SKM-1 treated with dmso at 0.1 percent for 144 hours (cell line): ENCODE results near the gene MMP23B.

Source experiments
- DNase-seq: peaks from one replicate; lab custom pipeline; 2025; ENCODE audit not compliant: unreplicated experiment; lab: John Stamatoyannopoulos, UW

The MMP23B gene

DNA sequence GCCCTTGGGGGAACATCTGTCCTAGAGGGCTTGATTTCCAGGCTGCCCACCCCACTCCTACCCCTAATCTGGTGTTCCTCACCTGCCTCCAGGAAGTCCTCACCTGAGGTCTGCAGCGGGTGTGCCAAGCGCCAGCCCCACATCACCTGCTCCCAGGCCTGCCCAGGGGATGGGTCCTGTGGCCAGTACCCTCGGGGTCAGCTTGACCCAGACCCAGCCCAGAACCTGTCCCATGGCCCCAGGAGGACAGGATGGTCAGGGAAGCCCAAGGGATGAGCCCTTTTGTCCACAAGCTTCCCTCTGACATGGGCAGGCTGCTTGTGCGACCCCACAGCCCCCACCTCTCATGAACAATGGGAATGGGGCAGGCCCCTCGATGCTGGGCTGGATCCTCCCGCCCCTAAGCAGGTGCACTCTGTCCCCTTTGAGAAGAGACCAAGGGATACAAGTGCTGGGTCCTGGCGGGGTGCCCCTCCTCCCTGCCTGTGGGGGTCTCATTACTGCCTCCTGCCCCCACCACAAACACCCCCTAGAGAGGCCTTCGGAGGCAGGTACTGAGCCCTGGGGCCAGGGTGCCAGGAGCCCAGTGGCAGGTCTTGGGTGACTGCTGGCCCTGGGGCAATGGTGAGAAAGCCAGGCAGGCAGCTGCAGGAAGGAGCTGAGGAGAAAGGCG is 13.4 kb upstream of the MMP23B start:
- DNase-seq: no peak

DNA sequence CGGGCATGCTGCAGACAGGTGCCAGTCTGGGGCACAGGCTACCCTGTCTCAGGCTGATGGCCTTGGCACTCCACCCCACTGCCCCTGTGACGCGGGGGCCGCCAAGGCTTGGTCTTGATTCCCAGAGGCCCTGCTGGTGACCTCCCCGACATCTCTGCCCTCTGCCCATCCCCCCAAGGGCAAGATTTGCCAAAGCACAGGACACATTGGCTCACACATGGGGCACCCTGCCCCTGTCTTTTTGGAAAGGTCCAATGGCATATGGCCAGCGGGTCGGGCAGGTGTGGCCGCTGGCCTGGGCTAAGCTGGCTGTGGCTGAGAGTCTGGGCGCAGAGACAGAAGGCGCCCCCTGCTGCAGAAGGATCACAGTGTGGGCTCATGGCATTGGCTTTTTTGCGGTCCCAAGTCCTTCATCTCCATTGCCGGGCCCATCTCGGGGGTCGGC is 12.0 kb upstream of the MMP23B start:
- DNase-seq: no peak

DNA sequence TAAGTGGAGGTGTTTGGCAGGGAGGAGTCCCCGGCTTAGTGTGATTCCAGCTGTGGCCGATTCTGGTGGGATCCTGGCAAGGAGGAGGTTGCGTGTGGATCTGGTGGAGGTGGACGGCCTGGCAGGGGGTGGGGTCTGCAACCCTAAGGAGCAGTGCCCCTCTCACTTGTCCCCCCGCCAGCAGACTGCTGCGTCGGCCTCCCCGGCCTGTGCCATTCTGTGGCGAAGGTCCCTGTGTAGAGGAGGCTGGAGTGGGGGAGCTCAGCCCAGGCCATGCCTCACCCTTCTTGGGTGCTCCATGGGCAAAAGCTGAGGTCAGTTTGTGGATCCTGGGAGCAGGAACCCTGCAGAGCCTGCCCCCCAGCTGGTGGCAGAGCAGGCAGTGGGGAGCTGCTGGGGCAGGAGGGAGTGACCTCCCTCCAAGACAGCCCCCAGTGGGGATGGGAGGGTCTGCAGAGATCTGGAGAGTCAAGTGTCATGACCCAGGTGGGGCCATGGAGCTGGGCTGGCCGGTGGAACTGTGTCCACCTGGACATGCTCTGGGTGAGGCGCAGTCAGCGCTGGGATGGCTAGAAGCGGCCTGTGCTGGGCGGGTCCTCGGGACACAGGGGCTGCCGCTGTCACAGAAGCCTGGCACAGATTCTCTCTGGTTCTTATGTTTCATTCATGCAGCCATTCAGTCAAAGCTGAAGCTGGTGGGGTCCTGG is 11.4 kb upstream of the MMP23B start:
- DNase-seq: no peak

DNA sequence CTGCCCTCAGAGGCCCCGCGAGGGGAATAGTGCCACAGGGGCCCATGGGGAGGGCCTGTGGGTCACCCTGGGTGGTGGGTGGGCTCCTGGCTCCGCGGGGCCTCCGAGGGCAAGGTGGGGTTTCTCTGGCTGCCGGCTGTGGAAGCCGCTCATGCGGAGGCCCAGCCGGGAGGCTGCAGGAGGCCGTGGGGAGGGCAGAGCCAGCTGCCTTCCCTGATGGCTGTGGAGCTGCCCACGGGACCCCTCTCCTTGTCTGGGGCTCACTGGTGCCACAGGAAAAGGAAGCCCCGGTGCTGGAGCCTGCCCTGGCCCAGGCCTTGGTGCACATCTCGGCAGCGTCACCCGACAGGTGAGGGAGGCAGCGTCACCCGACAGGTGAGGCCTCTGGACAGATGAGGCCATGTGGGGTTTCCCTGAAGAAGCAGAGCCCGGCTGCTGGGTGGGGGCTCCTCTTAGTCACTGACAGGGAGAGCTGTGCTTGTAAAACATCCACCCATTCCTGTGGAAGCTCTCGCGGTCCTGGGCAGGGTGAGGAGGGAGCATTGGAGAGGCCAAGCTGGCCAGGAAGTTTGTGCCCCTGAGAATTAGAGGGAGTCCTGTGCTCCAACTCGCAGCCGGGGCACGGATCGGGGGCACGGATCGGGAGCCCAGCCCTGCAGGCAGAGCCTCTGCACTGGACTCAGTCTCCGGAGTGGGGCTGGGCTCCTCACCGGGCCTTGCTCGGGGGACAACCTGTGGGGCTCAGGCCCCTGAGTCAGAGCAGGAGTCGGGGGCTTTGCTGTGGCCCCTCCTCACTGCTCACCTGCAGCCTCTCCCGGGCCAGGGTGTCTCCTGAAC is 10.6 kb upstream of the MMP23B start:
- no peak for DNase-seq

DNA sequence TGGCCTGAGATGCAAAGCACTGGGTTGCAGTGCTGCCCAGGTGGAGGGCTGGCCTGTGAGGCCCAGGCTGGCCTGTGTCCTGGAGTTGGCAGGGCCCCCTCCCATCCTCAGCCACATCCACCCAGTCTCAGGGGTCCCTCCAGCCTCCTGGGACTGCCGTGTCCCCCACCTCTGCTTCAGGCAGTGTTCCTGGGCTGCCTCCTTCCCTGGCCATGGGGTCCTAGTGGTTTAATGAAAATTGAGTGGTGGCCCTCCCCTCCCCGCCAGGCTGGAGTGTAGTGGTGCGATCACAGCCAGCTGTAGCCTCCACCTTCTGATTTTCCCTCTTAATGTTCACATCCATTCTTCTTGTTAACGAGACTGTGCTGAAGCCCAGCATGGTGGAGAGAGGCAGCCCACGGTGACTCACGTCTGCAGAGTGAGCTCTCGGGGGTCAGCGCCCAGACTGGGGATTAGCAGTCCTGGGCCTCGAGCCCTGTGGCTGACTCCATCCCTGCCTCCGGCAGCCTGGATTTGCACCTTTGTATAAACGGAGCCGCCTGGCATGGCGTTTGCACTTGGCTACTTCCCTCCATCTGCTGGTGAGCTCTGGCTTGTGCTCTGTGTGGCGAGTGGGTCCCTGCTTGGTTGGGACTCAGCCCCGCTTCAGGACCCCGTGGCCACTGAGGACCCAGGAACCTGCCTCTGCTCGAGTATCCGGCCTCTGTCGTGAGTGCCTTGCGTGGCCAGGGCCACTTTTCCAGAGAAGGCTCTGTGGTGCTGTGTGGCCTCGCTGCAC is 9.8 kb upstream of the MMP23B start:
- no peak for DNase-seq

DNA sequence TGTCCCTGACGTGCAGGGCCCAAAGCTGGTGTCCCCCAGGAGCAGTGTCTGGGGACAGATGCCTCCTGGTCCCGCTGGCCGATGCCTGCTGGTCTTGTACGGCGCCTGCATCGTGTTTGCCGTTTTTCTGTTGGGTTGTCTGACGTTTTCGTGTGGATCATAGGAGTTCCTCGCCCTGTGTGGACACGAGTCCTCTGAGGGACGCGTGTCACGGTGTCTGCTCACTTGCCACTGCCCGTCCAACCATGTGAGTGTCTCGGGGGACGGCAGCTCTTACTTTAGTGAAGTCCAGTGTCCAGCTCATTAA is 9.2 kb upstream of the MMP23B start:
- DNase-seq: no peak

DNA sequence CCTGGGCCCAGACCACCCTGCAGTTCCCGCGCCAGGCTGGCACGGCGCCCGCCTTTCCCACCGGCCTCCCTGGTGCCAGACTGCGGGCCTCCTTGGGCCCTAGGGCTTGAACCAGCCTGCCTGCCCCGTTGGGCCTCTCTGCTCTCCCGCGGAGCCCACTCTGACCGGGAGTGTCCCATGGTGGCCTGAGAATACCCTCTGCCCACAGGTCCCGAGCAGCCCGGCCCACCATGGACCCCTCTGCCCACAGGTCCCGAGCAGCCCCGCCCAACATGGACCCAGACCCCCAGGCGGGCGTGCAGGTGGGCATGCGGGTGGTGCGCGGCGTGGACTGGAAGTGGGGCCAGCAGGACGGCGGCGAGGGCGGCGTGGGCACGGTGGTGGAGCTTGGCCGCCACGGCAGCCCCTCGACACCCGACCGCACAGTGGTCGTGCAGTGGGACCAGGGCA is 8.8 kb upstream of the MMP23B start:
- DNase-seq: no peak

DNA sequence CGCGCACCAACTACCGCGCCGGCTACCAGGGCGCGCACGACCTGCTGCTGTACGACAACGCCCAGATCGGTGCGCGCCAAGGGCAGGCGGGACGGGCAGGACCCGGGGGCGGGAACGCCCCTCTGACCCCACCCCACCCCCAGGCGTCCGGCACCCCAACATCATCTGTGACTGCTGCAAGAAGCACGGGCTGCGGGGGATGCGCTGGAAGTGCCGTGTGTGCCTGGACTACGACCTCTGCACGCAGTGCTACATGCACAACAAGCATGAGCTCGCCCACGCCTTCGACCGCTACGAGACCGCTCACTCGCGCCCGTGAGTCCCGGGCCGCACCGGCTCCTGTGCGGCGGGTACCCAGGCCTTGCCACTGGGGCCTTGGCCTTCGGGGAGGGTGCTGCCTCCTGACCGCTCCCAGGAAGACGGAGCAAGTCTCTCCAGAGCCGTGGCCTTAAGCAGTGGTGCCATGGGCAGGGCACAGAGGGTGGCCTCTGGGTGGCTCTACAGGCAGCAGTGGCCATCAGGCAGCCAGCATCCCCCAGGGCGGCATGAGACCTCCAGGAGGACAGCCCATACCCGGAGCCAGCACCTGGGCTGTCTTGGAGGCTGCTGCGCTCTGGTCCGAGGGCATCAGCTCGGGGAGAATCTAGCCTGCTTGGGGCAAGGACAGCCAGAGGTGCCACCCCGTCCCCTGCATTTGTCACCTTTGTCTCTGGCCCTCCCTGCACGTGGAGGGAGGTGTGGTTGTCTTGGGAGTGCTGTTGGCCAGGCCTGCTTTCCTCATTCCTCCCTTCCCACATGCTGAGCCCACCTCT is 8.1 kb upstream of the MMP23B start:
- DNase-seq: no peak

DNA sequence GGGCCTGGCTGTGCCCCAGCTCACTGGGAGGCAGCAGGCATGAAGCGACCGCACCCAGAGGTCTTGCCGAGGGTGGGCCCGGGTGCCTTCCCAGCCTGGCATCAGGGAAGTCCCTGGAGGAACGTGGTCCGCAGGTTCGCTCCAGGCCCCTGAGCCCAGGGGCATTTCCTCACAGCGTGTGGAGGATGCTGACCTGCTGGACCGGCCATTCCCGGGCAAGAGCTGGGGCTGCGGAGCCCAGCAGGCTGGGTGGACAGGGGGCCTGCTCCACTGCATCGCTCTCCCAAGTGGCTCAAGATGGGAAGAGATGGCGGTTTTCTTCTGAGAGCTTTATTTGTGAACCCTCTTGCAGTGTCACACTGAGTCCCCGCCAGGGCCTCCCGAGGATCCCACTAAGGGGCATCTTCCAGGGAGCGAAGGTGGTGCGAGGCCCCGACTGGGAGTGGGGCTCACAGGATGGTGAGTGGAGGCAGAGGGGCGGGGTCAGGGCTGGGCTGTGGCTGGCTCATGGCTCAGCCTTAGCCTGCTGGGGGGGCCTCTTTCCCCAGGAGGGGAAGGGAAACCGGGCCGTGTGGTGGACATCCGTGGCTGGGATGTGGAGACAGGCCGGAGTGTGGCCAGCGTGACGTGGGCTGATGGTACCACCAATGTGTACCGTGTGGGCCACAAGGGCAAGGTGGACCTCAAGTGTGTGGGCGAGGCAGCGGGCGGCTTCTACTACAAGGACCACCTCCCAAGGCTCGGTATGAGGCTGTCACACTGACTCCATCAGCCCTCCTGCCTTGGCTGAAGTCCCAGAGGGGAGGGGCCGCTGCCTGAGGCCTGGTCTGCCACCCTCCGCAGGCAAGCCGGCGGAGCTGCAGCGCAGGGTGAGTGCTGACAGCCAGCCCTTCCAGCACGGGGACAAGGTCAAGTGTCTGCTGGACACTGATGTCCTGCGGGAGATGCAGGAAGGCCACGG is 7.2 kb upstream of the MMP23B start:
- no peak for DNase-seq

DNA sequence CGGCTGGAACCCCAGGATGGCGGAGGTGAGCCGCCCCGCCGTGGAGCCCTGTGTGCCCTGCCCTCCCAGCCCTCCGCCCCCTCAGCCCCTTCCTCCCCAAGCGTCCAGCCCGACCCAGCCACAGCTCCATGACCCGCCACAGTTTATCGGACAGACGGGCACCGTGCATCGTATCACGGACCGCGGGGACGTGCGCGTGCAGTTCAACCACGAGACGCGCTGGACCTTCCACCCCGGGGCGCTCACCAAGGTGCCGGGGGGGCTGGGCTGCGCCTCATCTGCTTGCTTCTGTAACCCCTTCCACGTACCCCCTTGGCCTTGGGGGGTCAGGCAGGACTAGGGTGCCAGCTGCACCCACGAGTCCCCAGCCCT is 6.6 kb upstream of the MMP23B start:
- no peak for DNase-seq

DNA sequence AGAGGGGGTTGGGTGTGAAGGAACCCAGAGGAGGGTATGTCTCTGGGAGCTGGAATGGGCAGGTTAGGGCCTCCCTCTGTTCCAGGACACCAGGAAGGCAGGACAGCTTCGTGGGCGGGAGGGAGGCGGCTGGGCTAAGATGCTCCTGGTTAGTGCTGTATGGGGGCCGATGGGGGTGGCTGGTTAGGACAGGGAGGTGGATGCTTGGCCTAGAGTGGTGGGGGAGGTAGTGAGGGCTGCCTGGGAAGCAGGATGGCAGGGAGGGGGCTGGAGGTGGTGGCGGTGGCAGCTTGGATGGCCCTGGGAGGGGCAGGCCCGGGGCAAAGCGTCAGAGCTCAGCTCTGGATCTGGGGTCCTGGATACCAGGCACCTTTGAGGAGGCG is 6.2 kb upstream of the MMP23B start:
- no peak for DNase-seq

DNA sequence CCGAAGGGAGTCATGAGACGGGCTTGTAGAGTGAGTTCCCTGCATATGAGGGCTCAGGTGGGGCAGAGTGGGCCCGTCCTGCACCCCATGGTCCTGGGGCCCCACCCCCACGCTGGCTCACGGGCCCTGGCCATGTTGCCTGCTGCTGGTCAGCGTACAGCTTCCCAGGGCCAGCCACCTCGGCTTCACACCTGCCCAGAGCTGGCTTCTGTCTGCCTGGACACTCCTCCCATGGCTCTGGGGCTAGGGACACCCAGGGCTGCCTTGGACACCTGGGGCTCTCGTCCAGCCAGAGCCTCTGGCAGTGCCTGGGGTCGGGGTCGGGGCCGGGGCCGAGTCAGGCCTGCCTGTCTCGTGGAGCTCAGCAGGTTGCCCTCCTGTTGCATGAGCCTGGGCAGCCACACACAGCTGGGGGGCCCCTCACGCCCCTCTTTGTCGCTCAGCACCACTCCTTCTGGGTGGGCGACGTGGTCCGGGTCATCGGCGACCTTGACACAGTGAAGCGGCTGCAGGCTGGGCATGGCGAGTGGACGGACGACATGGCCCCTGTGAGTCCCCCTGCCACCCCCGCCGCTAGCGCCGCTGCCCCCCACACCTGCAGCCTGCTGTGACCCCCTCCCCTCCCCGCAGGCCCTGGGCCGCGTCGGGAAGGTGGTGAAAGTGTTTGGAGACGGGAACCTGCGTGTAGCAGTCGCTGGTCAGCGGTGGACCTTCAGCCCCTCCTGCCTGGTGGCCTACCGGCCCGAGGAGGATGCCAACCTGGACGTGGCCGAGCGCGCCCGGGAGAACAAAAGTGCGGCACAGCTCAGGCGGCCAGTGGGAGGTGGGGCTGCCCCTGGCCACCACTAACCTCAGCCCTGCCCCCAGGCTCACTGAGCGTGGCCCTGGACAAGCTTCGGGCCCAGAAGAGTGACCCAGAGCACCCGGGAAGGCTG is 5.5 kb upstream of the MMP23B start:
- DNase-seq: no peak

DNA sequence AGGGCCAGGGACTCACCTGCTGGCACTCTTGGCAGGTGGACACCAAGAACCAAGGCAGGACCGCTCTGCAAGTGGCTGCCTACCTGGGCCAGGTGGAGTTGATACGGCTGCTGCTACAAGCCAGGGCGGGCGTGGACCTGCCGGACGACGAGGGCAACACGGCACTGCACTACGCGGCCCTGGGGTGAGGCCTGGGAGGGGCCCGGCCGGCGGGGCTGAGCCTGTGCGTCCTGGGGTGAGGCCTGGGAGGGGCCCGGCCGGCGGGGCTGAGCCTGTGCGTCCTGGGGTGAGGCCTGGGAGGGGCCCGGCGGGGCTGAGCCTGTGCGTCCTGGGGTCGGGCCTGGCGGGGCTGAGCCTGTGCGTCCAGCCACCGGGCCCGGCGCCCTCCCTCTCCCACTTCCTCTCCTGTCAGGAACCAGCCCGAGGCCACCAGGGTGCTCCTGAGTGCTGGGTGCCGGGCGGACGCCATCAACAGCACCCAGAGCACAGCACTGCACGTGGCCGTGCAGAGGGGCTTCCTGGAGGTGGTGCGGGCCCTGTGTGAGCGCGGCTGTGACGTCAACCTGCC is 4.6 kb upstream of the MMP23B start:
- DNase-seq: no peak

DNA sequence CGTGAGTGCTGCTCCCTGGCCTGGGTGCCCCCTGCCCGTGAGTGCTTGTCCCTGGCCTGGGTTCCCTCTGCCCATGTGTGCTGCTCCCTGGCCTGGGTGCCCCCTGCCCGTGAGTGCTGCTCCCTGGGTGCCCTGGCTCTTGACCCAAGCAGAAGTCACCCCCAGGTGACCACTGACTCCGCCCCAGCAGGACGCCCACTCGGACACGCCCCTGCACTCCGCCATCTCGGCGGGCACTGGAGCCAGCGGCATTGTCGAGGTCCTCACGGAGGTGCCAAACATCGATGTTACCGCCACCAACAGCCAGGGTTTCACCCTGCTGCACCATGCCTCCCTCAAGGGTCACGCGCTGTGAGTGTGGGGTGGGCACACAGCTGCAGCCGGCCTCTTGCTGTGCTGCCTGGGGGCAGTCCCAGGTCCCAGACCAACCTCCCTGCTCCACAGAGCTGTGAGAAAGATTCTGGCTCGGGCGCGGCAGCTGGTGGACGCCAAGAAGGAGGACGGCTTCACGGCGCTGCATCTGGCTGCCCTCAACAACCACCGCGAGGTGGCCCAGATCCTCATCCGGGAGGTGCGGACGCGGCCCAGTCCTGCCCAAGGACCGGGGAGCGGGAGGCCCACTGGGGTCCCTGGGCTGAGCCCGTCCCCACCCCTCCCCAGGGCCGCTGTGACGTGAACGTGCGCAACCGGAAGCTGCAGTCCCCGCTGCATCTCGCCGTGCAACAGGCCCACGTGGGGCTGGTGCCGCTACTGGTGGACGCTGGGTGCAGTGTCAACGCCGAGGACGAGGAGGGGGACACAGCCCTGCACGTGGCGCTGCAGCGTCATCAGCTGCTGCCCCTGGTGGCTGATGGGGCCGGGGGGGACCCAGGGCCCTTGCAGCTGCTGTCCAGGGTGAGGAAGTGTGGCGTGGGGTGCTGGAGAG is 3.9 kb upstream of the MMP23B start:
- no peak for DNase-seq

DNA sequence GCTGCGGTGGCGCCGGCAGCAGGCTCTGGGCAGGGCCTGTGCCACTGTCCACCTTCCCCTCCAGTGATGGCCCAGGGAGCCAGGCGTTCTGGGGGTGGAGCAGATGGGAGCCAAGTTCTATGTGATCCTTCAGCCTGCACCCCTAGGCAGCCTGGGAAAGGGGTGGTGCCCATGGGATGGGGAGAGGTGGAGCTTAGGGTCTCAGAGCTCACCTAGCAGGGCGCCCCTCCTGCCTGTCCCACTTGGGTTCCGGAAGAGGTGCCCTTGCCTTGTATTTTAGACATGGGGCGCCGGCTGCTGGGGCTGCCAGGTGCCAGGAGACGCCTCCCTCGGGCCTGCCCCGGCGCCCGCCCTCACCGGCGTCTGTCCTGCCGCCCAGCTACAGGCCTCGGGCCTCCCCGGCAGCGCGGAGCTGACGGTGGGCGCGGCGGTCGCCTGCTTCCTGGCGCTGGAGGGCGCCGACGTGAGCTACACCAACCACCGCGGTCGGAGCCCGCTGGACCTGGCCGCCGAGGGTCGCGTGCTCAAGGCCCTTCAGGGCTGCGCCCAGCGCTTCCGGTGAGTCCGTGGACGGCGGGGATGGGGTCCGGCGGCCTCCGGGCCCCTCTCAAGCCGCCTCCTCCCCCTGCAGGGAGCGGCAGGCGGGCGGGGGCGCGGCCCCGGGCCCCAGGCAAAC is 3.1 kb upstream of the MMP23B start:
- no peak for DNase-seq

DNA sequence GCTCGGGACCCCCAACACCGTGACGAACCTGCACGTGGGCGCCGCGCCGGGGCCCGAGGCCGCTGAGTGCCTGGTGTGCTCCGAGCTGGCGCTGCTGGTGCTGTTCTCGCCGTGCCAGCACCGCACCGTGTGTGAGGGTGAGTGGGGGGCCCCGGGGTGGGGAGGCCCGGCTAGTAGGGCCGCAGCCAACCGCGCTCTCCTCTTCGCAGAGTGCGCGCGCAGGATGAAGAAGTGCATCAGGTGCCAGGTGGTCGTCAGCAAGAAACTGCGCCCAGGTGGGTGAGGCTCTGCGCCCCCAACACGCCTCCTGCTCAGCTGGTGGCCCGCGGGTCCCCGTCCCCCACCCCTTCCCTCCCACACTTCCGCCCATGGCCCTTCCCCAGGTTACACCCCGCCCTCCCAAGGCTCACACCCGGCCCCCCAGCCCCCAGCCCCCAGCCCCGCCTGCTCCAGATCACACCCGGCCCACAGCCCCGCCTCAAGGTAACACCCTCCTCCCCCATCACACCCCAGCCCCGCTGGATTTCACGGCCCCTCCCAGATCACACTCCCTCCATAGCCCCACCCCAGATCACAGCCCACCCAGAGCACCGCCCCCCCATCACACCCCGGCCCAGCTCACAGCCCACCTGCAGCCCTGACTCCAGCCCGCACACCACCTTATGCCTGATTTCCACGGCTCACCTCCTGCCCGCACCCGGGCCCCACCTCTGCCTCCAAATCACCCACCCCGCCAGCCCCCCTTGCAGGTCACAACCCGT is 2.4 kb upstream of the MMP23B start:
- no peak for DNase-seq
